Endometrial microvascular endothelial cells (primary cell): ENCODE data around the gene PERCC1. TPM values are rescaled to one million over a fixed set of nuclear protein-coding genes. Genes with fewer than 3 reads are reported as not detected.

Source experiments
- in situ Hi-C: cut with HindIII; loops from 2 replicates; pipeline ENCODE4 v1.10.0; 2017; ENCODE audit warnings: low sequenced_read_pairs, low pct_unique_long_range_greater_than_20kb; ENCODE audit errors: inconsistent ontology term
- total RNA-seq: library from RNA; depleted of rRNA; stranded (reverse); fragments of >200 nt; gene quantifications from one replicate; pipeline ENCODE4 v1.2.3, GENCODE V29; 2015; ENCODE audit errors: inconsistent ontology term

The PERCC1 gene
- total RNA-seq, 1 donor from 2014 or later = not detected

DNA sequence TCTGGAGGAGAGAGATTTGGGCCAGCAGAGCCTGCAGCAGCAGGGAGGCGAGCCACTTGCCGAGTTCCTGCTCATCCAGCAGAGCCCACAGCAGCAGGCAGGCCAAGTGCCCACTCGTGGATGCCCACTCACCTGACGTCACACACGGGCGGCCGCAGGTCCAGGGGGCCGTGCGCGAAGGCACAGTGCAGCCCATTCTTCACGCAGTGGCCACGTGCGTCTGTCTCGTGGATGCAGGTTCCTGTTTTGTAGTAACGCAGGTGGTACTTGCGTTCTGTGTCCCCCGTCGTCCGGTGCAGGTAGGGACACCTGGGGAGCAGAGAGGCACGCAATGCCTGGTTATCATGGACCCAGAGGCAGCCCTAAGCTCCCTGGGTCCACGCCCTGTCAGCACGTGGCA is 27.8 kb upstream of the PERCC1 start:
- in situ Hi-C loops = no loop called here

- in situ Hi-C loops = no loop called here
These were observed 27.1 kb upstream of the PERCC1 start for GRCh38 chr16:1403733-1404132.

DNA sequence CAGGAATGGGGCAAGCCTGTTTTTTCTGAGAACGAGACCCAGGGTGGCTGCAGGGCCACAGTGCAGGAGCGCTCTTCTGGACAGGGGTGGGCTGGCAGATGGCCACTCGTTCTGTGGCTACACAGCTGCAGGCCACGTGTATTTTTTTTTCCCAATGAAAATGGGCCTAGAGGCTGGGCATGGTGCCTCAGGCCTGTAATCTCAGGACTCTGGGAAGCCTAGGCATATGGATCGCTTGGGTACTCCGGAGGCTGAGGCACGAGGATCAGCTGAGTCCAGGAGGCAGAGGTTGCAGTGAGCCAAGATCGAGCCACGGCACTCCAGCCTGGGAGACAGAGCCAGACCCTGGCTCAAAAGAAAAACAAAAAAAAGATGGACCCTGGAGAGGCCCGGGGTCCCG is 23.1 kb upstream of the PERCC1 start:
- in situ Hi-C loops = no loop called here

DNA sequence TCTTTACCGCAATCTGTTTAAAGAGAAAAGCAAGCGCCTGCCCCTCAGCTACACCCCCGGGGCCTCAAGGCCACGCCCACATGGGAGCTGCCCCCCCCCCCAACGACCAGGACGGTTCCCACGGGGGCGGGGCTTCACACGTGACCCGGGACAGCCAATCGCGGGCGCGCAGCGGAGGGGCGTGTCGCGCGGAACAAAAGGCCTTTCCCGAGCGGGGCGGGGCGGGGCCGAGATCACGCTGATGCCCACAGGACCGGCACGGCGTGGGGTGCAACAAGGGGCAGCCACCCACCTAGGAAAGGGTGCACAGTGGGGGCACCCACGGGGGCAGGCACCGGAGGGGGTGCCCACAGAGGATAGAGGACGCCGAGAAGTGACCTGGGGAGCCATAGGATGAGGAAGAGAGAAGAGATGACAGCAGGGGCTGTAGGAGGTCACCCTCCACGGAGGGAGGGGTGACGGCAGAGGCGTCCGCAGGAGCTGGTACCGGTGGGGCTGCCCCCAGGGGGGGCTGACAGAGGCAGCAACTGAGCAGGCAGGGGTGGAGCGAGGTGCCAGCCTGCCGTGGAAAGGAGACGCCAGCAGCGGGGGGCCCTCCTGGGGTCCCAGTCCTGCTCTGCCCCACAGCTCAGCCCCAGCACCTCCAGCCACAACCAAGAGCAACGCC is 22.6 kb upstream of the PERCC1 start:
- in situ Hi-C loops = no loop called here

DNA sequence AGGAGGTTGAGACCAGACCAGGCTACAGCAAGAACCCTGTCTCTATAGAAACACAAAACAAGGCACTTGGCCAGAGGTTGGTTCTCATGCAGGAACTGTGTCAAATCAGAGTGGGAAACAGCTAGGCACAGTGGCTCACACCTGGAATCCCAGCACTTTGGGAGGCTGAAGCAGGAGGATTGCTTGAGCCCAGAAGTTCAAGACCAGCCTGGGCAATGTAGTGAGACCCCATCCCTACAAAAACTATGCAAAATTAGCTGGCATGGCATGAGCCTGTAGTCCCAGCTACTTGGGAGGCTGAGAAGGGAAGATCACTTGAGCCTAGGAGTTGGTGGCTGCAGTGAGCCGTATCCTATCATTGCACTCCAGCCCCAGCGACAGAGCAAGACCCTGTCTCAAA is 18.0 kb upstream of the PERCC1 start:
- in situ Hi-C loops = no loop called here

GRCh38 chr16:1413684-1414531 is 17.0 kb upstream of the PERCC1 start:
- in situ Hi-C loops = no loop called here

GRCh38 chr16:1414532-1415260 is 16.2 kb upstream of the PERCC1 start, which contains the start of gene UNKL:
TSS of gene UNKL (minus strand) at chr16:1414704. CDS start at chr16:1414691, 13 bp downstream.
- in situ Hi-C loops = no loop called here

GRCh38 chr16:1416521-1416941 is 14.3 kb upstream of the PERCC1 start:
- in situ Hi-C loops = no loop called here

DNA sequence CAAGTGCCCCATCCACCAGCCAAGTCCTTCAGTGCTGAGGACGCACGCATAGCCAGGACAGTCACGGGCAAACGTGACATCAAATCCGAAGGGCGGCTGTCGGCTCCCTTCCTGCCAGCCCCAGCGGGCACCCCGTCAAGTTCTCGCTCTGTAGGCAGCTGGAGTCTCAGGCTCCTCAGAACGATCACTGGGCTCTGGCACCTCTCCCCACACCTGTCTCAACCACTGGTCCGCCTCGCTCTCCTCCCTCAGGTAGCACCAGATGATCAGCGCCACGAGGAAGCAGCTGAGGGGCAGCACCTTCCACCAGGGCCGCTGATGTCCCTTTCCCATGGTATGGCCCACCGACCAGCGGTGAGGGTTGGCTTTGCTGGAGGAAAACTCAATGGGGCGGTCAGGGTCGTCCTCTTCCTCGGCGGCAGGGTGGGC is 10.8 kb upstream of the PERCC1 start:
- in situ Hi-C loops = no loop called here

GRCh38 chr16:1422076-1422475 is 8.8 kb upstream of the PERCC1 start:
- in situ Hi-C loops = no loop called here

- in situ Hi-C loops = no loop called here
These were observed 6.8 kb upstream of the PERCC1 start for GRCh38 chr16:1424028-1424427.

GRCh38 chr16:1425616-1426370 is 5.1 kb upstream of the PERCC1 start:
- in situ Hi-C loops = no loop called here

GRCh38 chr16:1426734-1427471 is 4.0 kb upstream of the PERCC1 start:
- in situ Hi-C loops = no loop called here

GRCh38 chr16:1427473-1428461 is 3.1 kb upstream of the PERCC1 start:
- in situ Hi-C loops = no loop called here

DNA sequence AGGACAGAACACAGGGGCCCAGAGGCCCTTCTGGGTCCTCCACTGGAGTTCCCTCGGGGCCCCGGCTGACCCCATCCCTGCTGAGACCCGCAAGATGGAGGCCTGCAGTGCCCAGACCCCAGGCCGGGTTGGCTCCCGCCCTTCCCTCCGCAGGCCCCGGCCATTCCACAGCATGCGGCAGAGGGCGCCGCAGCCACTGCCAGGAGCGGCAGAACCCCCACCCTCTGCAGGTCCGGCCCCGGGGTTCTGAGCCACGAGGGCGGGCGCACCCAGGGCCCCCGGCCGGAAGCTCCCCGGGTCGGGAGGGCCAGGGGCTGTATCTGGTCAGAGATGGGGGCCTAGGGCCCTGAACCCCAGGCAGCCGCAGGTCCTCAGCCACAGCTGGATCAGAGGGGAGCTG is 2.4 kb upstream of the PERCC1 start:
- in situ Hi-C loops = no loop called here

GRCh38 chr16:1429012-1429411 is 1.9 kb upstream of the PERCC1 start:
- in situ Hi-C loops = no loop called here

GRCh38 chr16:1429631-1430030 is 1.2 kb upstream of the PERCC1 start:
- in situ Hi-C loops = no loop called here
